ENCODE results near the gene C9orf153.

- TF ChIP-seq CTCF (IDR thresholded peaks at IDR 0.05; ENCODE audit: low read depth, low read length) (no peak), POLR2A (IDR thresholded peaks at IDR 0.05; ENCODE audit: extremely low read depth, insufficient read length) (no peak), MAX (IDR thresholded peaks at IDR 0.05; ENCODE audit: low read depth, low read length) (no peak), MYC (IDR thresholded peaks at IDR 0.05; ENCODE audit: low read depth, low read length) (no peak)
Measured at GRCh38 chr9:86193088-86193487, 66.4 kb downstream of the C9orf153 start.

All from NB4 (cell line).